ENCODE results near the gene IPO11.

The IPO11 gene

GRCh38 chr5:62477801-62478200 is 65.2 kb downstream of the IPO11 start:
- TF ChIP-seq ISL1 (CRISPR knock-in tag; IDR thresholded peaks at IDR 0.05) (peak; percentile 66), CREB5 (CRISPR knock-in tag; IDR thresholded peaks at IDR 0.05; ENCODE audit: low read depth) (peak; percentile 59; the same call in 1 of the 2 replicates), ZFP3 (CRISPR knock-in tag; IDR thresholded peaks at IDR 0.05) (no peak)
- ATAC-seq = 0 out of 3 replicates have a peak, but pooled peaks have one; percentile 37

GRCh38 chr5:62483556-62483955 is 71.0 kb downstream of the IPO11 start:
- ATAC-seq = no peak

More at GRCh38 chr5:62483556-62483955, 71.0 kb downstream of the IPO11 start:
- TF ChIP-seq ZNF70 (CRISPR knock-in tag; IDR thresholded peaks at IDR 0.05) = no peak
- TF ChIP-seq ZFP30 (CRISPR knock-in tag; IDR thresholded peaks at IDR 0.05) = no peak
- TF ChIP-seq TCF4 (CRISPR knock-in tag; IDR thresholded peaks at IDR 0.05; ENCODE audit: borderline replicate concordance) = no peak
- no peak for TF ChIP-seq TSHZ2 (CRISPR knock-in tag; IDR thresholded peaks at IDR 0.05)
- TF ChIP-seq ZNF8 (CRISPR knock-in tag; IDR thresholded peaks at IDR 0.05) = no peak
- no peak for TF ChIP-seq OSR1 (CRISPR knock-in tag; IDR thresholded peaks at IDR 0.05)
- TF ChIP-seq PPARA (CRISPR knock-in tag; IDR thresholded peaks at IDR 0.05; ENCODE audit: borderline replicate concordance) = no peak
- no peak for TF ChIP-seq ZNF565 (CRISPR knock-in tag; conservative IDR thresholded peaks at IDR 0.05; ENCODE audit: low read depth)
- no peak for TF ChIP-seq PATZ1 (CRISPR knock-in tag; IDR thresholded peaks at IDR 0.05; ENCODE audit: borderline replicate concordance)
- no peak for TF ChIP-seq POU6F1 (CRISPR knock-in tag; IDR thresholded peaks at IDR 0.05; ENCODE audit: borderline replicate concordance, low read depth)
- no peak for TF ChIP-seq ARNTL (CRISPR knock-in tag; IDR thresholded peaks at IDR 0.05; ENCODE audit: borderline replicate concordance, low read depth)
- TF ChIP-seq RARB (CRISPR knock-in tag; IDR thresholded peaks at IDR 0.05) = no peak
- no peak for TF ChIP-seq BACH2 (CRISPR knock-in tag; IDR thresholded peaks at IDR 0.05; ENCODE audit: borderline replicate concordance)
- TF ChIP-seq GLIS3 (CRISPR knock-in tag; IDR thresholded peaks at IDR 0.05) = no peak
- no peak for TF ChIP-seq ESRRG (CRISPR knock-in tag; IDR thresholded peaks at IDR 0.05)
- no peak for TF ChIP-seq ZC3H10 (CRISPR knock-in tag; IDR thresholded peaks at IDR 0.05)
- no peak for TF ChIP-seq CREB5 (CRISPR knock-in tag; IDR thresholded peaks at IDR 0.05; ENCODE audit: low read depth)
- TF ChIP-seq TOX (CRISPR knock-in tag; IDR thresholded peaks at IDR 0.05; ENCODE audit: borderline replicate concordance) = no peak
